H9 (cell line): ENCODE results near the gene FAM131C. TPM values are rescaled to one million over a fixed set of nuclear protein-coding genes. Genes with fewer than 3 reads are reported as not detected.

Source experiments
- DNase-seq: peaks from one replicate; pipeline ENCODE4 v3.0.0-alpha.2; 2017
- H2AFZ ChIP-seq: one replicate; pipeline ENCODE4 v1.6.1; 2013; ENCODE audit warnings: mild to moderate bottlenecking, low read length, control low read depth, moderate library complexity
- H2AK5ac ChIP-seq: 2 replicates; pipeline ENCODE4 v1.6.1; 2013; ENCODE audit warnings: low read length, control low read depth, mixed read lengths; ENCODE audit not compliant: insufficient read length
- H2BK120ac ChIP-seq: one replicate; pipeline ENCODE4 v1.6.1; 2013; ENCODE audit warnings: low read depth, mild to moderate bottlenecking, low read length, control low read depth, inconsistent platforms; ENCODE audit not compliant: poor library complexity, severe bottlenecking
- H2BK12ac ChIP-seq: 2 replicates; pipeline ENCODE4 v1.6.1; 2013; ENCODE audit warnings: low read length, control low read depth, mixed read lengths, low read depth; ENCODE audit not compliant: insufficient read length
- H2BK15ac ChIP-seq: 2 replicates; pipeline ENCODE4 v1.6.1; 2013; ENCODE audit warnings: low read depth, low read length, control low read depth
- H2BK20ac ChIP-seq: one replicate; pipeline ENCODE4 v1.6.1; 2013; ENCODE audit warnings: low read depth, mild to moderate bottlenecking, low read length, control low read depth, inconsistent platforms; ENCODE audit not compliant: poor library complexity, severe bottlenecking
- H2BK5ac ChIP-seq: 2 replicates; pipeline ENCODE4 v1.6.1; 2013; ENCODE audit warnings: low read length, control low read depth, mixed read lengths; ENCODE audit not compliant: insufficient read length
- H3K14ac ChIP-seq: 2 replicates; pipeline ENCODE4 v1.6.1; 2013; ENCODE audit warnings: low read length, control low read depth; ENCODE audit not compliant: insufficient read depth
- H3K18ac ChIP-seq: 2 replicates; pipeline ENCODE4 v1.6.1; 2013; ENCODE audit warnings: low read depth, mild to moderate bottlenecking, mixed read lengths, low read length, control low read depth; ENCODE audit not compliant: insufficient read length
- H3K23ac ChIP-seq: 2 replicates; pipeline ENCODE4 v1.6.1; 2013; ENCODE audit warnings: low read length, control low read depth, mixed read lengths, low read depth; ENCODE audit not compliant: insufficient read length
- H3K23me2 ChIP-seq: 2 replicates; pipeline ENCODE4 v1.6.1; 2013; ENCODE audit warnings: low read depth, mild to moderate bottlenecking, mixed read lengths, low read length, control low read depth; ENCODE audit not compliant: insufficient read length, poor library complexity, severe bottlenecking
- H3K27ac ChIP-seq: 2 replicates; pipeline ENCODE4 v1.5.1; 2013; ENCODE audit warnings: low read length, control low read depth, mixed read lengths, low read depth; ENCODE audit not compliant: insufficient read length
- H3K27me3 ChIP-seq: 2 replicates; pipeline ENCODE4 v1.6.1; 2013; ENCODE audit warnings: low read length, control low read depth, inconsistent platforms; ENCODE audit not compliant: insufficient read depth
- H3K4ac ChIP-seq: 2 replicates; pipeline ENCODE4 v1.6.1; 2013; ENCODE audit warnings: low read depth, mild to moderate bottlenecking, control low read depth, inconsistent platforms, low read length, moderate library complexity
- H3K4me1 ChIP-seq: 2 replicates; pipeline ENCODE4 v1.6.1; 2013; ENCODE audit warnings: low read length, control low read depth, inconsistent platforms; ENCODE audit not compliant: insufficient read depth
- H3K4me2 ChIP-seq: 2 replicates; pipeline ENCODE4 v1.6.1; 2013; ENCODE audit warnings: low read length, control low read depth, mixed read lengths; ENCODE audit not compliant: insufficient read length, insufficient read depth
- H3K56ac ChIP-seq: 2 replicates; pipeline ENCODE4 v1.6.1; 2013; ENCODE audit warnings: low read depth, mild to moderate bottlenecking, mixed read lengths, low read length, control low read depth; ENCODE audit not compliant: insufficient read length
- H3K79me1 ChIP-seq: 2 replicates; pipeline ENCODE4 v1.6.1; 2013; ENCODE audit warnings: low read depth, mild to moderate bottlenecking, moderate library complexity, low read length, control low read depth, inconsistent platforms; ENCODE audit not compliant: insufficient read depth, poor library complexity, severe bottlenecking
- H3K79me2 ChIP-seq: 2 replicates; pipeline ENCODE4 v1.6.1; 2013; ENCODE audit warnings: low read length, control low read depth, inconsistent platforms; ENCODE audit not compliant: insufficient read depth
- H3K9ac ChIP-seq: 2 replicates; pipeline ENCODE4 v1.6.1; 2013; ENCODE audit warnings: low read length, control low read depth, mixed read lengths; ENCODE audit not compliant: insufficient read length; ENCODE audit errors: extremely low read depth
- H3K9me3 ChIP-seq: one replicate; pipeline ENCODE4 v1.6.1; 2013; ENCODE audit warnings: low read depth, low read length, inconsistent platforms; ENCODE audit not compliant: control insufficient read depth
- H3T11ph ChIP-seq: one replicate; pipeline ENCODE4 v1.6.1; 2013; ENCODE audit warnings: mild to moderate bottlenecking, low read length, control low read depth, inconsistent platforms
- H4K20me1 ChIP-seq: one replicate; pipeline ENCODE4 v1.6.1; 2013; ENCODE audit not compliant: control insufficient read depth, insufficient read length, insufficient read depth
- H4K5ac ChIP-seq: 2 replicates; pipeline ENCODE4 v1.6.1; 2013; ENCODE audit warnings: low read depth, mild to moderate bottlenecking, mixed read lengths, low read length, control low read depth; ENCODE audit not compliant: insufficient read length
- H4K8ac ChIP-seq: replicated peaks from 2 replicates; pipeline ENCODE4 v1.6.1; 2013; ENCODE audit warnings: low read length, control low read depth, mixed read lengths, low read depth; ENCODE audit not compliant: insufficient read length
- H4K91ac ChIP-seq: 2 replicates; pipeline ENCODE4 v1.6.1; 2013; ENCODE audit warnings: low read depth, mild to moderate bottlenecking, moderate library complexity, mixed read lengths, low read length, control low read depth; ENCODE audit not compliant: insufficient read length
- H3K27ac Mint-ChIP-seq, 3 experiments: 2 replicates in 2 of 3; 3 replicates in 1 of 3; pipeline ENCODE4 v1.8.0; 2020 to 2021; ENCODE audit warnings: mixed read lengths in 3 of 3, mild to moderate bottlenecking in 1 of 3, moderate library complexity in 1 of 3
- H3K27me3 Mint-ChIP-seq: 2 replicates; pipeline ENCODE4 v1.8.0; 2021; ENCODE audit warnings: low read depth, mild to moderate bottlenecking, moderate library complexity, mixed read lengths
- H3K36me3 Mint-ChIP-seq, 3 experiments: 2 replicates in 2 of 3; 3 replicates in 1 of 3; pipeline ENCODE4 v1.8.0; 2020 to 2021; ENCODE audit warnings: low read depth in 3 of 3, mixed read lengths in 3 of 3; ENCODE audit not compliant: insufficient read depth in 1 of 3
- H3K4me1 Mint-ChIP-seq, 2 experiments: 2 replicates each; pipeline ENCODE4 v1.8.0; 2020; ENCODE audit warnings: mixed read lengths in 2 of 2
- H3K4me3 Mint-ChIP-seq, 2 experiments: 2 replicates in 1 of 2; 3 replicates in 1 of 2; pipeline ENCODE4 v1.8.0; 2020 to 2021; ENCODE audit warnings: mild to moderate bottlenecking in 2 of 2, mixed read lengths in 2 of 2, moderate library complexity in 1 of 2
- H3K9me3 Mint-ChIP-seq, 2 experiments: 2 replicates in 1 of 2; 3 replicates in 1 of 2; pipeline ENCODE4 v1.8.0; 2020; ENCODE audit warnings: mild to moderate bottlenecking in 2 of 2, mixed read lengths in 2 of 2, moderate library complexity in 1 of 2
- WGBS: extraction: QIAGEN DNeasy Blood & Tissue Kit; methylation state at CpG from one replicate; pipeline ENCODE4 v1.1.7; 2013; ENCODE audit warnings: missing lambda C conversion rate, low lambda C conversion rate, mixed read lengths; ENCODE audit not compliant: insufficient read length; ENCODE audit errors: extremely low coverage; 5-methylcytosine and 5-hydroxymethylcytosine counted together
- total RNA-seq: library from RNA; stranded (reverse); gene quantifications from 2 replicates; pipeline ENCODE4 v1.2.1, GENCODE V29; 2021
- TF ChIP-seq, protein P1 (sequence below): fragments of 200-600 bp; sonication (generic); conservative IDR thresholded peaks from 3 replicates; pipeline ENCODE4 v1.8.0; 2021; ENCODE audit warnings: antibody characterized with exemption, mild to moderate bottlenecking

The FAM131C gene
- total RNA-seq, 1 experiment from 2014 or later: 0.61 TPM

GRCh38 chr1:16014509-16015482, 58.7 kb downstream of the FAM131C start:
- no peak overlapping the region for H3K27ac ChIP-seq
- H3K27me3 Mint-ChIP-seq: peaks cover 7% of the 10 kb centered on the region
- no peak overlapping the region for H2AFZ ChIP-seq
- no peak overlapping the region for H2AK5ac ChIP-seq
- no peak overlapping the region for H2BK12ac ChIP-seq
- no peak overlapping the region for H3K23ac ChIP-seq
- no peak overlapping the region for H3K14ac ChIP-seq
- H3K4ac ChIP-seq: no peak overlapping the region
- no peak overlapping the region for H3K56ac ChIP-seq
- H2BK15ac ChIP-seq: no peak overlapping the region
- DNase-seq: no peak
- no peak overlapping the region for H2BK5ac ChIP-seq
- no peak overlapping the region for H2BK20ac ChIP-seq
- no peaks in the 10 kb centered on the region for H3K23me2 ChIP-seq
- 0 out of 5 replicates have a peak overlapping the region, but pooled peaks of 1 of the 2 experiments have one; percentile 21 for H3K4me3 Mint-ChIP-seq
- H4K91ac ChIP-seq: no peak overlapping the region
- no peak overlapping the region for H3K4me2 ChIP-seq
- peaks cover 31 to 58% of the 10 kb centered on the region in 2 experiments for H3K4me1 Mint-ChIP-seq
- no peak overlapping the region for H3T11ph ChIP-seq
- TF ChIP-seq, protein P1, sequence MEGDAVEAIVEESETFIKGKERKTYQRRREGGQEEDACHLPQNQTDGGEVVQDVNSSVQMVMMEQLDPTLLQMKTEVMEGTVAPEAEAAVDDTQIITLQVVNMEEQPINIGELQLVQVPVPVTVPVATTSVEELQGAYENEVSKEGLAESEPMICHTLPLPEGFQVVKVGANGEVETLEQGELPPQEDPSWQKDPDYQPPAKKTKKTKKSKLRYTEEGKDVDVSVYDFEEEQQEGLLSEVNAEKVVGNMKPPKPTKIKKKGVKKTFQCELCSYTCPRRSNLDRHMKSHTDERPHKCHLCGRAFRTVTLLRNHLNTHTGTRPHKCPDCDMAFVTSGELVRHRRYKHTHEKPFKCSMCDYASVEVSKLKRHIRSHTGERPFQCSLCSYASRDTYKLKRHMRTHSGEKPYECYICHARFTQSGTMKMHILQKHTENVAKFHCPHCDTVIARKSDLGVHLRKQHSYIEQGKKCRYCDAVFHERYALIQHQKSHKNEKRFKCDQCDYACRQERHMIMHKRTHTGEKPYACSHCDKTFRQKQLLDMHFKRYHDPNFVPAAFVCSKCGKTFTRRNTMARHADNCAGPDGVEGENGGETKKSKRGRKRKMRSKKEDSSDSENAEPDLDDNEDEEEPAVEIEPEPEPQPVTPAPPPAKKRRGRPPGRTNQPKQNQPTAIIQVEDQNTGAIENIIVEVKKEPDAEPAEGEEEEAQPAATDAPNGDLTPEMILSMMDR: no peak
- H2BK120ac ChIP-seq: no peak overlapping the region
- H3K9ac ChIP-seq: no peak overlapping the region
- no peaks in the 10 kb centered on the region for H3K79me2 ChIP-seq
- H3K9me3 ChIP-seq: no peaks in the 10 kb centered on the region
- H3K18ac ChIP-seq: no peak overlapping the region
- no peak overlapping the region for H4K8ac ChIP-seq
- H4K20me1 ChIP-seq: no peaks in the 10 kb centered on the region
- WGBS: no CpG with 5 or more reads among the region's 17 CpGs
- H3K27ac Mint-ChIP-seq: peak overlapping the region in 1 of 3 experiments; percentile 79; a peak in 1 of 7 replicates
- peaks cover 8% of the 10 kb centered on the region; the same call in 1 of the 2 replicates for H3K4me1 ChIP-seq
- H3K9me3 Mint-ChIP-seq: no peaks in the 10 kb centered on the region
- H4K5ac ChIP-seq: no peak overlapping the region
- H3K79me1 ChIP-seq: no peaks in the 10 kb centered on the region
- H3K27me3 ChIP-seq: no peaks in the 10 kb centered on the region
- H3K36me3 Mint-ChIP-seq: no peaks in the 10 kb centered on the region
